ENCODE data around the gene TMEM271.

The TMEM271 gene

DNA sequence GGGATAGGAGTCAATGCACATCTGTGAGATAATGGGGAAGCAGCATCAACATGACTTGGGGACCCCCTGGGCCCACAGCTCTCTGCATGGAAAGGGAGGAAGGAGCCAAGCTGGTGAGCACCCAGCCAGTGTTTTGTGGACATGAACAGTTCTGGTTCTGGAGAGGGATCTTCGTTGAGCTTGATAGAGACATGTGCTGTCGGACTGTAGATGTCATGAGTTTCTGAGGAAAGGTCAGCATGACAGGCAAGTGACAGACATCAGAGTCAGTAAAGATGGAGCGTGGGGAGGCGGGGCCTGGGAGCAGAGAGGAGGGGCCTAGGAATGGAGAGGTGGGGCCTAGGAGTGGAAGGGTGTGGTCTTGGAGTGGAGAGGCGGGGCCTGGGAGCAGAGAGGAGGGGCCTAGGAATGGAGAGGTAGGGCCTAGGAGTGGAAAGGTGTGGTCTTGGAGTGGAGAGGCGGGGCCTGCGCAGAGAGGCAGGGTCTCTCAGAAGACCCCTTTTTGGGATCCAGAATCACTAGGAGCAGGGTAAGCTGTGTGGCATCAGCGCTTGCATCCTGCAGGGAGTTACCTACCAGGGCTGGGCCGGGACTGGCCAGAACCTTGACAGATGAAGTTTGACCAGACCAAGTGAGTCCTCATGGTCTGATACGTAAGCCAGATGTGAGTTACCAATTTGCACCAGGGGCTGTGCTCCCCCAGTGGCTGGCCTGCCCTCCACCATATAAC, 43.3 kb downstream of the TMEM271 start:
- peak; percentile 1 for DNase-seq

DNA sequence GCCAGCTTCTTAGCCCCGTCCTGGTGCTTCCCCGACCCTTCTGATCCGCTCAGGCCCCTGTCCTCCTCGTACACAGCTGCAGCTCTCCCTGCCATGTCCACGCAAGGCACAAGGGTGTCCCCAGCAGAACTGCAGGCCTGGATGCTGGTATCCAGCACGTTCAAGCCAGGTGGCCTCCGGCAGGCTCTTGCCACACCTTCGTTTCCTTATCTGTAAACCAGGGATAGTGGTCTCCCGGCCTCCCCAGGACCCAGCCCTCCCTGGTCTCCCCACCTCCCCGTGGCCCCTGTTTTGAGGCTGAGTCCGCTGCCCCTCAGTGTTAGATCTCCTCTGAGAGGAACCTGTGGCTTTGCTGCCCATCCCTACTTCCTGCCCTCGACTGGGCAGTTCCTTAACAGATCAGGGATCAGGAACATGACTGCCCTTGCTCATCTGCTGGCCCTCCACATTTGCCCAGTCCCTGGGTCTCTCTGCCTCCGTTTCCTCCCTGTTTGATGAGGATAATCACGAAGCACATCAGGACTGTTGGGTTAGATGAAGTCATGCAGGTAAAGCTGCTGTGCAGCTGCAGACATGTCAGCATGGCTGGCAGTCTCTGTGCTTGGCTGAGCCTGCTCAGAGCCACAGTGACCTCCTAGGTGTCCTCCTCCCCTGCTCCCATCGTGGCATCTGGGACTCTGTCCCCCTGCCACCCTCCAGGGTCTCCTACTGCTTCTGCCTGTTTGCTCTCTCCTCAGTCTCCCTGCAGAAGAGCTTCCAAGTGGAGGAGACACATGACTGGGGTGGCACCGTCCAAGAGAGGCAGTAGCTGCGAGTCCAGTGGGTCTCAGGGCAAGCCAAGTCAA, 44.2 kb downstream of the TMEM271 start:
- DNase-seq: no peak

DNA sequence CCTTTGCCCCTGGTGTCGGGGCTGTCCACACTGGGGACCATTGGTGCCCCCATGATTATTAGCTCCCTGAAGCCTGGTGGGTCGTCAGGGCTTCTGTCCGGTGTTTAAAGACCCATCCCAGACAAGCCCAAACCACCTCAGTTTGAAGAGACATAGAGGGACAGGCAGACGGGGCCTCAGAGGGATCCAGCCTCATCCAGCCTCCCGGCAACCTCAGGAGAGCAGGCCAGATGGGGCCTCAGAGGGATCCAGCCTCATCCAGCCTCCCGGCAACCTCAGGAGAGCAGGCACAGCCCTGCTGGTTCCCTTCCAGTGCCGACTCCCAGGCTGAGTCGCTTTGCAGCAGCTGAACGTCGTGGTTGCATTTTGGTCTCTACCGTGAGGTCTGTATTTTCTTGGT, 45.0 kb downstream of the TMEM271 start:
- no peak for DNase-seq

DNA sequence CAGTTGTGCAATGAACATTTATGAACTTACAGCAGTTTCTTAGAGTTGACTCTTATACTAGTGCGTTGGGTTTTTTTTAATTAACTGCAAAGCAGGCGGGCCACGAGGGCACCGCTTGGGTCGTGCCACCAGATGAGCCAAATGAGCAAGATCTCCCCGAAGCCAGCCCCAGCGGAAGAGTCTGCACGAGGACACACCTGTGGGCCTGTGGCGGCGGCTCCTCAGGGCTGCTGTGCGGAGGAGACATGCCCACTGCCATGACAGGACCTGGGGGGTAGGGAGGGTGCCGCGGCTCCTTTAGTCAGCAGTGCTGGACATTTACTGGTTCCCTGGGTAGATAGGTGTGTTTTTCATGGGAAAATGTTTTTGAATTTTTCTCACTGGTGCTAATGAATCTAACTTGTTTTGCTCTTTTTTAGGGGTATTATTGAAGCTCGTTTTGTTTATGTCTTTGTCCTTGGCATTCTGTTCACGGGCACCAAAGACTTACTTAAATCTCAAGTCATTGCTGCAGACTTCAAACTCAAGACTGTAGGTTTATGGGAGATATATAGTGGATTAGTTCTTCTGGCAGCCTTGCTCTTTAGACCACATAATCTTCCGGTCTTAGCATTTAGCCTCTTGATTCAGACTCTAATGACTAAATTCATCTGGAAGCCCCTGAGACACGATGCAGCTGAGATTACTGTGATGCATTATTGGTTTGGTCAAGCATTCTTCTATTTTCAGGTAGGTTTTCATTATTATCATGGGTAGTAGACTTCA, 45.9 kb downstream of the TMEM271 start:
- DNase-seq: no peak

DNA sequence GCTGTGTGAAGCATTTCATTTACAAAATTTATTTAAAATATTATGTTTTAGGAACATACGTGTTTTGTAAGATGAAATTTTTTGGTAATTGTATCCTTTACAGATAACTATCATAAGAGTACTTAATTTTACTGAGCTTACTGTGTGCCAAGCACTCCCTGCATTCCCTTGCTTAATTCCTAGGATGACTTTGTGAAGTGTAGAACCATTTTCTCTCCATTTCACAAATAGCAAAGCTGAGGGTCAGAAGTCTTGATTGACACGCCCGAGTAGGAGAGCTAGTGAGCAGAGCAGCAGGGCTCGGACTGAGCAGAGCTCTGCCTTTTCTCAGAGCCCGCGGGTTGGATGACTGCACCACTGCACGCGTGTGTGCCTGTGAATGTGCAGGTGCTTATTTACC, 46.5 kb downstream of the TMEM271 start:
- DNase-seq: no peak

DNA sequence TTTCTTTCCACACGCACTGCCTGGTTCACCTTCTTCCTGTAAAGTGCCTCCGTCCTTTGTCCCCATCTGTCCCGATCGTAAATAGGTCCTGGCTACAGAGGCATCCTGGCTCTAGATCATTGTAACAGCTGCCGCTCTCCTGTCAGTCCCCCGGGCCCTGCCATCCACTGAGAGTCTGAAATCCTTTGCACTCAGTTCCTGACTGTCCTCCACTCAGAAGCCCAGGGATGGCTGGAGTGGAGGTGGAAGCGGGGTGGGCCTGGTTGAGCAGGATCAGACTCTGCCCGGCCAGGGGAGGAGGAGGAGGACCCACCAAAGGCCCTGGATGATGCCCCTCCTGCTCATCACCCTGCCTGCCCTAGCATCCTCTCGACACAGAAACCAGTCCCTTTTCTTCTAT, 47.3 kb downstream of the TMEM271 start:
- DNase-seq: no peak

DNA sequence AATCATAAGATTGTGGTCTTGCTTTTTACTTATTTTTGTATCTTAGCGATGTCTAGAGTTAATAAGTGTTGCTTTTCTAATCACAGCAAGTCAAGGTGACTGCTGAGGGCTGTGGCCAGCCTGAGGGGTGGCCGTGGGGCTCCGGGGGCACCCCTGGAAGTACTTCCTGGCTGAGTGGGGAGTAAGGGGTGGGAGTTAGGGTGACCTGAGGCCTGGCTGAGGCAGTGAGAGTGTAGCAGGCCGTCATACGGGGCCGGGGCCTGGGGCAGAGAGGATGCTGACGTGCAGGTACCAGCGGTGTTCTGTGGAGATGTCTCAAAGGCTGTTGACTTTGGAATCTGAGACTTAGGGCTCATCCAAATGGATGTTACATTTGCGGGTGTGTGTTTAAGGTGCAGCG, 47.8 kb downstream of the TMEM271 start:
- DNase-seq: no peak

DNA sequence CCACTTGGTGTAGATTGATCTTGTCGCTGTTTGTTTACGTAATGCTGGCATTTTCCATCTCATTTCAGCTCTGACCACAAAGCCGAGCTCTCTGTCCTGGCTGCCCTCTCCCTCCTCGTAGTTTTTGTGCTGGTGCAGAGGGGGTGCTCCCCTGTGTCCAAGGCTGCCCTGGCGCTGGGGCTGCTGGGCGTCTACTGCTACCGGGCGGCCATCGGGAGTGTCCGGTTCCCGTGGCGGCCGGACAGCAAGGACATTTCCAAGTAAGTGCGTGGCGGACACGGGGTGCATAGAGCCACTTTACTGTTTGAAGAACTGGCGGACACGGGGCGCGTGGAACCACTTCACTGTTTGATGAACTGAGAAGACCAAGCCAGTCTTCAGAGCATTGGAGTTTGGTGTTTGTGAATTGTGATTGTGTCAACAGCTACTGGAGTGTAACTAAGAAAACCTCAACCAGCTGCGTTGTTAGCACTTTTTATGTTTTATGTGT, 49.1 kb downstream of the TMEM271 start:
- no peak for DNase-seq

DNA sequence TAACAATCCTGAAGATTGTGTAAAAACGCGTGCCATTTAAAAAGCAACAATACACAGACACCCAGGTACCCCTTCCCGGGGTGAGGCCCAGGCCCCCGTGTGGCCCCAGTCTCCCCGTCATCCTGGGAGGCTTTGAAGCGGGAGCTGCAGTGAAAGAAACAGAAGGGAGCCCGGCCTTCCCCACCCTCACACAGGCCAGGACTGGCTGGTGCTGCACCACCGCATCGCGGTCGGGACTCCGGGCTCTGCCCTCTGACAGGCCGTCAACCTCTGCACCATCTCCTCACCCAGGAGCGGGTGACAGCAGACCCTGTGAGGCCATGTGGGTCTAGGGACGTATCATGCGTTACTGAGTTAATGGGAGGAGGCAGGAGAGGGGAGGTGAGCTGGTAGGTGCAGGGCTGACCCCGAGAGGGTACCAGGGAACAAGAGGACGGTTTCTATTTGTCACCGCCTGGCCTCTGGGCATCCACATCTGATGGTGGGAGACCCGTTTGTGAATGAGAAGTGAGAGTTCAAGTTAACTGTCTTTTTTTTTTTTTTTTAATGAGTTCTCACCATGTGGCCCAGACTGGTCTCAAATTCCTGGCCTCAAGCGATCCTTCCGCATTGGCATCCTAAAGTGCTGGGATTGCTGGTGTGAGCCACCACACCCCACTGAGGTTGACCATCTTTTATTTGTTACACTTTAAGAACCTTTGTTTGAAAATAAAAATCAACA, 49.7 kb downstream of the TMEM271 start:
- DNase-seq: no peak

DNA sequence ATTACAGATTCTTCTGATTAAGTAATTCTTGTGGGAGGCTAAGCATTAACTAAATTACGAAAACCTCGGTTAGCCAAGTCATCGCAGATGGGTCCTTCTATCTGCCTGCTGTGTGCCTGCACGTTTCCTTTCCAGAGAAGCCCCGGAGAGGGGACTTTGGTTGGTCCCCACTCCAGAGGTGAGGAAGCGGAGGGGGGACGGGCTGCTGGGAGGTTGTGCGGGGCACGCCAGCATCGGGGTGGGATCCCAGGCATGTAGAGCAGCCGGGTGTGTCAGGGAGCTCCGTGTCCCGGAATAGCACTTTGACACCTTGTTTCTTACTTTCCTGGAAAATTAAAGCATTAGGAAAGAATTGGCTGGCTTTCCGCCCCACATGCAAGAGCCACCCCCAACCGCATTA, 50.4 kb downstream of the TMEM271 start:
- no peak for DNase-seq

DNA sequence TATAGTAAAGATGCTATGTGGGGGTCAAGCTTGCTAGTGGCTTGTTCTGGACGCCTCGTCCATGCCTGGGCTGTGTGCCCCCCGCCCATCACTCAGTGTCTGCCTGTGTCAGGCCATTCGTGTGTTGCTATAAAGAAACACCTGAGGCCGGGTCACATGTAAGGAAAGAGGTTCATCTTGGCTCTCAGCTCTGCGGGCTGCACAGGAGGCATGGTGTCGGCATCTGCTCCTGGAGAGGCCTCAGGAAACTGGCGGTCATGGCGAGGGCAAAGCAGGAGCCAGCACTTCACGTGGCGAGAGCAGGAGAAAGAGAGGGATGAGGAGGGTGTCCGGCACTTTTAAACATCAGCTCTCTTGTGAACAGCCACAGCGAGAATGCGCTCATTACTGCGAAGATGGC, 51.9 kb downstream of the TMEM271 start:
- DNase-seq: no peak
